DND-41 (cell line): ENCODE results near the gene PEMT.
"Not testable (repeated sequence)": the region's sequence is repeated elsewhere in the genome, so short reads cannot be mapped to it uniquely, and the experiment has no call there.

Experiments
- ATAC-seq: fragments of 200-7000 bp; cut with Tn5 transposase; 3 replicates; pipeline ENCODE4 v1.9.1; 2021; ENCODE audit warnings: low read depth; ENCODE audit not compliant: insufficient read depth
- DNase-seq: peaks from one replicate; pipeline ENCODE4 v3.0.0-alpha.2; 2020
- H2AFZ ChIP-seq: 2 replicates; pipeline ENCODE4 v1.6.0; 2012; ENCODE audit warnings: low read depth, low read length
- H3K27ac ChIP-seq: 2 replicates; pipeline ENCODE4 v1.5.1; 2012; ENCODE audit warnings: low read length, inconsistent platforms
- H3K27me3 ChIP-seq: fragments of 200-600 bp; sonication (generic); 2 replicates; pipeline ENCODE4 v1.6.0; 2012; ENCODE audit warnings: low read length, mild to moderate bottlenecking, inconsistent platforms; ENCODE audit not compliant: insufficient read depth, poor library complexity
- H3K36me3 ChIP-seq: 2 replicates; pipeline ENCODE4 v1.5.1; 2012; ENCODE audit warnings: low read length, inconsistent platforms; ENCODE audit not compliant: insufficient read depth
- H3K4me1 ChIP-seq: 2 replicates; pipeline ENCODE4 v1.5.1; 2012; ENCODE audit warnings: mild to moderate bottlenecking, low read length; ENCODE audit not compliant: insufficient read depth
- H3K4me2 ChIP-seq: 2 replicates; pipeline ENCODE4 v1.6.0; 2012; ENCODE audit warnings: mild to moderate bottlenecking, moderate library complexity, low read length, inconsistent platforms; ENCODE audit not compliant: insufficient read depth
- H3K4me3 ChIP-seq, 2 experiments: fragments of 200-600 bp in 1 of 2; shearing (Covaris generic) in 1 of 2; 2 replicates each; pipeline ENCODE4 v1.5.1; 2012 to 2016; ENCODE audit warnings: inconsistent platforms in 2 of 2, low read length in 2 of 2, mild to moderate bottlenecking in 2 of 2, low read depth in 1 of 2, moderate library complexity in 1 of 2
- H3K79me2 ChIP-seq: 2 replicates; pipeline ENCODE4 v1.6.0; 2012; ENCODE audit warnings: low read length, inconsistent platforms; ENCODE audit not compliant: insufficient read depth
- H3K9ac ChIP-seq: 2 replicates; pipeline ENCODE4 v1.6.0; 2012; ENCODE audit warnings: low read depth, mild to moderate bottlenecking, inconsistent platforms, low read length, moderate library complexity
- H3K9me3 ChIP-seq: 2 replicates; pipeline ENCODE4 v1.5.1; 2012; ENCODE audit warnings: low read length, moderate library complexity, mild to moderate bottlenecking, inconsistent platforms; ENCODE audit not compliant: insufficient read depth, severe bottlenecking
- H4K20me1 ChIP-seq: 2 replicates; pipeline ENCODE4 v1.6.0; 2012; ENCODE audit warnings: low read length; ENCODE audit not compliant: insufficient read depth
- EZH2 ChIP-seq: IDR thresholded peaks from 3 replicates; pipeline ENCODE4 v1.6.1; 2012; ENCODE audit warnings: borderline replicate concordance, low read depth, mild to moderate bottlenecking, moderate library complexity, low read length, inconsistent platforms; ENCODE audit not compliant: severe bottlenecking
- TF ChIP-seq, protein P1 (sequence below): IDR thresholded peaks from 2 replicates; pipeline ENCODE4 v1.5.1; 2012; ENCODE audit warnings: borderline replicate concordance, low read length, moderate library complexity, mild to moderate bottlenecking; ENCODE audit not compliant: poor library complexity, severe bottlenecking; ENCODE audit errors: extremely low read depth

Gene PEMT

DNA sequence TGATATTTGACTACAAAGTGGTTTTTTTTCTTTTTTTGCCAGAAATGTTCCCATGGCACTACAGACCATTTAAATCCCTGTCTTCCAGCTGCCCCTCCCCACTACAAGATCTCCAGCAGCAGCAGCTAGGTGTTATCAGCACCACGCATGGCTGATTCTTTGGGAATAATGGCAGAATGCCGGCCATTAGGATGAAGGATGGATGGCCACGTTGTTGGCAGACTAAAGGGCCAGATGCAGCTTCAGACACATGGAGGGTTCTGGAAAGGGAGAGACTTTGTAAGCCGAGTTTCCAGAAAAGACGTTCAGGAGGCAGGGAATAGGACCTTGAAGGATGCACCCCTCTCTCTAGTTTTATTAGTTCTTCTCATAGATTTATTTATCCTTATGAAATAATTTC, 125.0 kb downstream of the PEMT start:
- H3K27me3 ChIP-seq = no peaks in the 10 kb centered on the region
- TF ChIP-seq EZH2 = no peak
- TF ChIP-seq, protein P1, sequence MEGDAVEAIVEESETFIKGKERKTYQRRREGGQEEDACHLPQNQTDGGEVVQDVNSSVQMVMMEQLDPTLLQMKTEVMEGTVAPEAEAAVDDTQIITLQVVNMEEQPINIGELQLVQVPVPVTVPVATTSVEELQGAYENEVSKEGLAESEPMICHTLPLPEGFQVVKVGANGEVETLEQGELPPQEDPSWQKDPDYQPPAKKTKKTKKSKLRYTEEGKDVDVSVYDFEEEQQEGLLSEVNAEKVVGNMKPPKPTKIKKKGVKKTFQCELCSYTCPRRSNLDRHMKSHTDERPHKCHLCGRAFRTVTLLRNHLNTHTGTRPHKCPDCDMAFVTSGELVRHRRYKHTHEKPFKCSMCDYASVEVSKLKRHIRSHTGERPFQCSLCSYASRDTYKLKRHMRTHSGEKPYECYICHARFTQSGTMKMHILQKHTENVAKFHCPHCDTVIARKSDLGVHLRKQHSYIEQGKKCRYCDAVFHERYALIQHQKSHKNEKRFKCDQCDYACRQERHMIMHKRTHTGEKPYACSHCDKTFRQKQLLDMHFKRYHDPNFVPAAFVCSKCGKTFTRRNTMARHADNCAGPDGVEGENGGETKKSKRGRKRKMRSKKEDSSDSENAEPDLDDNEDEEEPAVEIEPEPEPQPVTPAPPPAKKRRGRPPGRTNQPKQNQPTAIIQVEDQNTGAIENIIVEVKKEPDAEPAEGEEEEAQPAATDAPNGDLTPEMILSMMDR = no peak

DNA sequence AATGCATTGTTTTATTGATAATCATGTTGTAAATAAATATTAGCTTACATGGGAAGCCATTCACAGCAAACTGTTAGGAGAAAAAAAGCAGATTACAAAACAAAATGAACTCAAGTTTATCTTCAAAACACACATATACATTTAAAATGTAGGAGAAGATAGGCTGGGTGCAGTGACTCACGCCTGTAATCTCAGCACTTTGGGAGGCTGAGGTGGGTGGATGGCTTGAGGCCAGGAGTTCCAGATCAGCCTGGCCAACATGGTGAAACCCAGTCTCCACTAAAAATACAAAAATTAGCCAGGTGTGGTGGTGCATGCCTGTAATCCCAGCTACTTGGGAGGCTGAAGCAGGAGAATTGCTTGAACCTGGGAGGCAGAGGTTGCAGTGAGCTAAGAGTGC, 125.6 kb downstream of the PEMT start:
- H3K27me3 ChIP-seq, H3K9ac ChIP-seq, H3K27ac ChIP-seq, H3K36me3 ChIP-seq, H3K4me2 ChIP-seq, H3K79me2 ChIP-seq, H4K20me1 ChIP-seq, H3K4me1 ChIP-seq, H3K4me3 ChIP-seq, DNase-seq, H3K9me3 ChIP-seq, H2AFZ ChIP-seq, ATAC-seq: not testable (repeated sequence)

More for the DNA sequence above, 125.0 kb downstream of the PEMT start:
- no peak overlapping the region for H3K27ac ChIP-seq
- no peak for ATAC-seq
- no peaks in the 10 kb centered on the region for H3K4me1 ChIP-seq
- DNase-seq = no peak
- no peaks in the 10 kb centered on the region for H3K9me3 ChIP-seq
- no peak overlapping the region for H3K4me2 ChIP-seq
- H4K20me1 ChIP-seq = no peaks in the 10 kb centered on the region
- H3K79me2 ChIP-seq = no peaks in the 10 kb centered on the region
- H3K36me3 ChIP-seq = no peaks in the 10 kb centered on the region
- no peak overlapping the region for H2AFZ ChIP-seq
- H3K9ac ChIP-seq = no peak overlapping the region
- H3K4me3 ChIP-seq = no peak overlapping the region

DNA sequence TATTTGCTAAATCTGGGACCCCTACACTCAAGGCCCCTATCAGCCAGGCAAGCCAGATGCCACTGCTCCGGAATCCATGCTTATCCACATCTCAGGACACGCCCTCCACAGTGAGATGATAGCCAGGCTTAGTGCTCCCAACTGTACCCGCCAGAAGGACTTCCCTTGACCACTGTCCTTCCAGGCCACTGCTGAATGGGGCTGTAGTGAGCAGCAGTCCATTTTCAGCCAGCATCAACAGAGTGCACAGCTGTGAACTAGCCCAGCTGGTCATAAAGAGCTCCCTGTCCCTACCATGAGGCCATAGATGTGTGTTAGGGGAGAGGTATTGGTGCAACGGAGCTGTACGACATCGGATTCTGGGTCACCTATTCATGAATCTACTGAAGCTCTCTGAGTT, 127.7 kb downstream of the PEMT start:
- Histone ChIP-seq H3K27me3 (no peaks in the 10 kb centered on the region), H3K4me3 (no peak overlapping the region), H3K79me2 (no peaks in the 10 kb centered on the region), H3K9me3 (peaks cover 6% of the 10 kb centered on the region), H4K20me1 (no peaks in the 10 kb centered on the region), H2AFZ (no peak overlapping the region), H3K4me1 (no peaks in the 10 kb centered on the region), H3K9ac (no peak overlapping the region), H3K27ac (no peak overlapping the region), H3K4me2 (no peak overlapping the region), H3K36me3 (no peaks in the 10 kb centered on the region)
- TF ChIP-seq, protein P1 = no peak
- no peak for TF ChIP-seq EZH2
- no peak for DNase-seq
- no peak for ATAC-seq

DNA sequence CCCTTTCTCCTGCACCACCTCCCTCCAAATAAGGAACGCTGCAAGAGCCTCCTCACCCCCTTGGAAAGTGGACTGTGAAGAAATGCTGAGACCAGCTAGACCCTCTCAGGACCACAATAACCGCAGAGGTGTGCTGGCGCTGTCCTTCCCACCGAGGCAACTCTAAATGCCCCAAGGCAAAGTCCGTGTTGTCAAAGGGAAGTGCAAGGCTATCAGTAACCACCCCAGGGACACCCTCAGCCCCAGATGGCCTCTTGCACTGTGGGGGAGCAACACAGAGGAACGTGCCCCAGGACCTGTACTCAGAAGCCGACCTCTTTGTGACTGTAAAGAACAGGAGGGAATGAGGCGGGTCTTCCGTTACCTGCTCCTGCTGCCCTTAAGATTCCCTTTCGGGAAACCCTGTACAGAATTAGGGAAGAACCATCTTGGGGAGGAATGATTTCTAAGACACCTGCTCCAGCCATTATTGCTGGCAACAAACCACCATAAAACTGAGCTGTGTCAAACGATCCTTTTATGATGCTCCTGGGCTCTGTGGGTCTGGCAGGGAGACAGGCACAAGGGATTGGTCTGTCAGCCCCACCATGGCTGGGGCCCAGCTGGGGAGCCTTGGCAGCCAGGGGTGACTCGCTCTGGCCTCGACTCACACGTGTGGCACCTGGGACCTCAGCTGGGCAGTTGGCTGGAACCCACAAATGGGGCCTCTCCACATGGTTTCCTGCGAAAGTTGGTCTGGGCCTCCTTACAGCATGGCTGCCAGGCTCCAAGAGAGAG, 129.3 kb downstream of the PEMT start:
- no peak overlapping the region for H3K9ac ChIP-seq
- H2AFZ ChIP-seq = no peak overlapping the region
- DNase-seq = no peak
- no peak overlapping the region for H3K27ac ChIP-seq
- H3K79me2 ChIP-seq = no peaks in the 10 kb centered on the region
- H3K36me3 ChIP-seq = no peaks in the 10 kb centered on the region
- peaks cover 6% of the 10 kb centered on the region for H3K9me3 ChIP-seq
- no peaks in the 10 kb centered on the region for H3K4me1 ChIP-seq
- H3K4me3 ChIP-seq = no peak overlapping the region
- ATAC-seq = no peak
- TF ChIP-seq, protein P1 = no peak
- no peak for TF ChIP-seq EZH2
- no peaks in the 10 kb centered on the region for H3K27me3 ChIP-seq
- H3K4me2 ChIP-seq = no peak overlapping the region
- no peaks in the 10 kb centered on the region for H4K20me1 ChIP-seq
